K562 (cell line): ENCODE measurements around the gene PNPLA2. TPM values are rescaled to one million over a fixed set of nuclear protein-coding genes. Genes with fewer than 3 reads are reported as not detected.

Experiments
- CBX1 ChIP-seq: sonication (generic); IDR thresholded peaks from 2 replicates; pipeline ENCODE4 v1.6.1; 2016; ENCODE audit warnings: antibody characterized with exemption, low read depth, mild to moderate bottlenecking
- ELF4 ChIP-seq: fragments of 450-650 bp; formaldehyde crosslinking; IDR thresholded peaks from 2 replicates; pipeline ENCODE4 v1.4.0; 2022; ENCODE audit warnings: missing genetic modification characterization
- MED1 ChIP-seq: sonication (generic); formaldehyde crosslinking; IDR thresholded peaks from 2 replicates; pipeline ENCODE4 v1.8.1; 2023; ENCODE audit warnings: missing genetic modification reagents, borderline replicate concordance
- NEUROD1 ChIP-seq: fragments of 150-350 bp; IDR thresholded peaks from 2 replicates; pipeline ENCODE4 v1.6.1; 2014; ENCODE audit warnings: borderline replicate concordance, low read length, low read depth; ENCODE audit not compliant: partially characterized antibody
- NFRKB ChIP-seq: fragments of 450-650 bp; IDR thresholded peaks from 2 replicates; pipeline ENCODE4 v1.6.1; 2016; ENCODE audit warnings: low read depth
- NRF1 ChIP-seq, 2 experiments: fragments of 450-650 bp; IDR thresholded peaks in 1 of 2; conservative IDR thresholded peaks in 1 of 2; 2 replicates each; pipeline ENCODE4 v1.6.1; 2014; ENCODE audit warnings: mild to moderate bottlenecking in 2 of 2
- PHB2 ChIP-seq: fragments of 450-650 bp; IDR thresholded peaks from 2 replicates; pipeline ENCODE4 v1.6.1; 2017; ENCODE audit warnings: low read depth
- PHF21A ChIP-seq: fragments of 450-650 bp; IDR thresholded peaks from 2 replicates; pipeline ENCODE4 v1.6.1; 2017; ENCODE audit warnings: low read depth, borderline replicate concordance
- PPARD ChIP-seq: fragments of 250-450 bp; sonication (Bioruptor Pico); IDR thresholded peaks from 2 replicates; pipeline ENCODE4 v1.8.0; 2022; ENCODE audit warnings: inconsistent platforms, mild to moderate bottlenecking, moderate library complexity
- RBM15 ChIP-seq: fragments of 200-400 bp; formaldehyde crosslinking; IDR thresholded peaks from 2 replicates; pipeline ENCODE4 v1.6.1; 2018; ENCODE audit warnings: mild to moderate bottlenecking, low read length, moderate library complexity; ENCODE audit not compliant: insufficient read depth
- SIN3B ChIP-seq: fragments of 450-650 bp; IDR thresholded peaks from 2 replicates; pipeline ENCODE4 v1.6.1; 2017; ENCODE audit warnings: low read depth, mild to moderate bottlenecking, moderate library complexity
- SMC3 ChIP-seq: conservative IDR thresholded peaks from 2 replicates; pipeline ENCODE4 v1.6.1; 2011; ENCODE audit warnings: low read depth, low read length, improper control_type of control experiment; ENCODE audit not compliant: insufficient read depth
- SUPT5H ChIP-seq: fragments of 450-650 bp; IDR thresholded peaks from 2 replicates; pipeline ENCODE4 v1.6.1; 2016
- TCF7 ChIP-seq: sonication (generic); IDR thresholded peaks from 2 replicates; pipeline ENCODE4 v1.6.1; 2016; ENCODE audit warnings: antibody characterized with exemption, borderline replicate concordance
- TRIM24 ChIP-seq, 2 experiments: fragments of 450-650 bp; IDR thresholded peaks; 2 replicates each; pipeline ENCODE4 v1.6.1; 2016
- ZBED1 ChIP-seq: IDR thresholded peaks from 2 replicates; pipeline ENCODE4 v1.6.1; 2014
- ZBTB7A ChIP-seq: IDR thresholded peaks from 2 replicates; pipeline ENCODE4 v1.6.1; 2011; ENCODE audit warnings: low read depth, mild to moderate bottlenecking, low read length, moderate library complexity, borderline replicate concordance; ENCODE audit not compliant: control insufficient read depth
- ZKSCAN3 ChIP-seq: fragments of 250-450 bp; sonication (Bioruptor Pico); IDR thresholded peaks from 2 replicates; pipeline ENCODE4 v1.4.0; 2020
- ZNF507 ChIP-seq: conservative IDR thresholded peaks from 2 replicates; pipeline ENCODE4 v1.6.1; 2017; ENCODE audit warnings: missing genetic modification characterization, missing compliant biosample characterization
- polyA plus RNA-seq, 8 experiments: library from polyadenylated mRNA; depleted of rRNA in 4 of 8; stranded (reverse) in 5 of 8; unstranded in 3 of 8; fragments of >200 nt; fragmentation: Nextera tagmentation in 2 of 8; fragmentation: Illumina TruSeq in 1 of 8; extraction: Ambion mirVana in 2 of 8; extraction: Trizol in 1 of 8; gene quantifications; 2 replicates each; pipeline versions ENCODE4 v1.2.1 to v1.2.3, GENCODE V29; 2011 to 2014; ENCODE audit warnings: inconsistent platforms in 1 of 8, missing spikeins in 1 of 8
- total RNA-seq, 7 experiments: library from RNA; depleted of rRNA in 6 of 7; stranded (reverse); fragments of >200 nt in 6 of 7; fragmentation: Illumina TruSeq in 2 of 7; extraction: Trizol in 2 of 7; gene quantifications; 2 replicates each; pipeline versions ENCODE4 v1.2.1 to v1.2.3, GENCODE V29; 2011 to 2021; ENCODE audit warnings: low replicate concordance in 1 of 7
- TF ChIP-seq, protein P1 (sequence below): IDR thresholded peaks from 2 replicates; pipeline ENCODE4 v1.6.1; 2016; ENCODE audit warnings: missing genetic modification characterization, missing compliant biosample characterization
- TF ChIP-seq, protein P2 (sequence below): sonication (generic); formaldehyde crosslinking; IDR thresholded peaks from 2 replicates; pipeline ENCODE4 v1.8.1; 2022; ENCODE audit warnings: missing genetic modification reagents

The PNPLA2 gene
- total and polyA plus RNA-seq, 9 of the 15 experiments (the other 6 are each of a cell fraction or from before 2014, with no cell fraction given) = 0.39 to 87.1 (median 8.4) TPM

DNA sequence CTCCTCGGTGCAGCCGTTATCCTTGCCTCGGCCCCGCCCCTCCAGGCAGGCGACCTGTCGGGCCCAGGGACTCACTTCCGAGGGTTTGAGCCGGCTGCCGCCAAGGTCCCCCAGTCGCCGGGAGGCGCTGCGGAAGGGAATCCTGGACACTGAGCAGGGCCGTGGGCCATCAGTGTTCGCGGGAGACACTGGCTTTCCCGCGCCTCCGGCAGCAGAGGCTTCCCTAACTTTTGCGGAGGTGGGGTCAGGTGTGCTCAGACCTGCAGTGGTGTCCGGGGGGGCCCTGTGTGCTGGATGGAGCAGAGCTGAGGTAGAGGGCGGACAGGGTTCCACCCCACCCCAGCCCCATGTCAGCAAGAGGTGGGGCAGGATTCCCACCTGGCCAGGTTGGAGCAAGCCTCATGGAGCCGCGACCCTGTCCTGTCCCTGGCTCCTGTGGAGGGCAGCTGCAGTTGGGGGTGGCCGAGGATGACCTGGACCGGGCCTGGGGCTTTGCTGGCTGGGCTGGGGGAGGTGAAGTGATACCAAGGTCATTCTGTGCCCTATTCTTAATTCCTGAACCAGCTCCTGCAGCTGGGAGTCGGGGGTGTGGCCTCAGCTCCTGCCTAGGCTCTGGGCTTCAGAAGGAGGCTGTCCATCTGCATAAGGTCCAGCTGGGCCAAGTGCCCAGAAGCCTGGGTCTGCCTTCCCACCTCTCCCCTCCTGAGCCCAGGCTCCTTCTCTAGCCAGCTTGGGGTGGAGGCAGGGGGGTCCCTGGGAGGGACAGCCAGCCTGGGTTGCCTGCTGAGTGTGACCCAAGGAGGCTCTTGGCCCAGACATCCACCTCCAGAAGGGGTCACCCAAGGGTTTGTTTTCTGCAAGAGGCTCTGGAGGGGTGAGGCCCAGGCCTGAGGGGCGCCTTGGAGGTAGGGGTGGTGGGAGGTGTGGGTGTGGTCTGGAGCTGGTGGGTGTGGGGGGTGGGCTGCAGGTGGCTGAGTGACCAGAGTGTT lies 32.4 kb downstream of the PNPLA2 start (continued):
- TF ChIP-seq SIN3B (no peak), RBM15 (no peak), MED1 (no peak), ZBED1 (no peak), ZNF507 (no peak), NEUROD1 (no peak), PHB2 (no peak), SUPT5H (no peak), ZKSCAN3 (CRISPR knock-in tag) (no peak), TCF7 (no peak), SMC3 (peak; percentile 28; the same call in 1 of the 2 replicates), ELF4 (CRISPR knock-in tag) (no peak), PPARD (CRISPR knock-in tag) (no peak), TRIM24 (IDR thresholded peaks at IDR 0.05) (no peak), PHF21A (no peak), NRF1 (conservative IDR thresholded peaks at IDR 0.05 in 1 of 2, IDR thresholded peaks at IDR 0.05 in 1 of 2) (no peak), CBX1 (no peak), ZBTB7A (peak; percentile 32; the same call in 1 of the 2 replicates), NFRKB (no peak)
- TF ChIP-seq, protein P1, sequence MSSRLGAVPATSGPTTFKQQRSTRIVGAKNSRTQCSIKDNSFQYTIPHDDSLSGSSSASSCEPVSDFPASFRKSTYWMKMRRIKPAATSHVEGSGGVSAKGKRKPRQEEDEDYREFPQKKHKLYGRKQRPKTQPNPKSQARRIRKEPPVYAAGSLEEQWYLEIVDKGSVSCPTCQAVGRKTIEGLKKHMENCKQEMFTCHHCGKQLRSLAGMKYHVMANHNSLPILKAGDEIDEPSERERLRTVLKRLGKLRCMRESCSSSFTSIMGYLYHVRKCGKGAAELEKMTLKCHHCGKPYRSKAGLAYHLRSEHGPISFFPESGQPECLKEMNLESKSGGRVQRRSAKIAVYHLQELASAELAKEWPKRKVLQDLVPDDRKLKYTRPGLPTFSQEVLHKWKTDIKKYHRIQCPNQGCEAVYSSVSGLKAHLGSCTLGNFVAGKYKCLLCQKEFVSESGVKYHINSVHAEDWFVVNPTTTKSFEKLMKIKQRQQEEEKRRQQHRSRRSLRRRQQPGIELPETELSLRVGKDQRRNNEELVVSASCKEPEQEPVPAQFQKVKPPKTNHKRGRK = no peak
- TF ChIP-seq, protein P2, sequence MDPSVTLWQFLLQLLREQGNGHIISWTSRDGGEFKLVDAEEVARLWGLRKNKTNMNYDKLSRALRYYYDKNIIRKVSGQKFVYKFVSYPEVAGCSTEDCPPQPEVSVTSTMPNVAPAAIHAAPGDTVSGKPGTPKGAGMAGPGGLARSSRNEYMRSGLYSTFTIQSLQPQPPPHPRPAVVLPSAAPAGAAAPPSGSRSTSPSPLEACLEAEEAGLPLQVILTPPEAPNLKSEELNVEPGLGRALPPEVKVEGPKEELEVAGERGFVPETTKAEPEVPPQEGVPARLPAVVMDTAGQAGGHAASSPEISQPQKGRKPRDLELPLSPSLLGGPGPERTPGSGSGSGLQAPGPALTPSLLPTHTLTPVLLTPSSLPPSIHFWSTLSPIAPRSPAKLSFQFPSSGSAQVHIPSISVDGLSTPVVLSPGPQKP (CRISPR knock-in tag) = no peak
